ENCODE results near the gene ABHD14A. TPM values are rescaled to one million over a fixed set of nuclear protein-coding genes. Genes with fewer than 3 reads are reported as not detected.
A peak's percentile ranks its signal among the peaks of the same experiment; 100 is the strongest.

Gene ABHD14A
- polyA plus RNA-seq, 2 of the 4 experiments (the other 2 are of a cell fraction) = 6.3 to 9.5 TPM

DNA sequence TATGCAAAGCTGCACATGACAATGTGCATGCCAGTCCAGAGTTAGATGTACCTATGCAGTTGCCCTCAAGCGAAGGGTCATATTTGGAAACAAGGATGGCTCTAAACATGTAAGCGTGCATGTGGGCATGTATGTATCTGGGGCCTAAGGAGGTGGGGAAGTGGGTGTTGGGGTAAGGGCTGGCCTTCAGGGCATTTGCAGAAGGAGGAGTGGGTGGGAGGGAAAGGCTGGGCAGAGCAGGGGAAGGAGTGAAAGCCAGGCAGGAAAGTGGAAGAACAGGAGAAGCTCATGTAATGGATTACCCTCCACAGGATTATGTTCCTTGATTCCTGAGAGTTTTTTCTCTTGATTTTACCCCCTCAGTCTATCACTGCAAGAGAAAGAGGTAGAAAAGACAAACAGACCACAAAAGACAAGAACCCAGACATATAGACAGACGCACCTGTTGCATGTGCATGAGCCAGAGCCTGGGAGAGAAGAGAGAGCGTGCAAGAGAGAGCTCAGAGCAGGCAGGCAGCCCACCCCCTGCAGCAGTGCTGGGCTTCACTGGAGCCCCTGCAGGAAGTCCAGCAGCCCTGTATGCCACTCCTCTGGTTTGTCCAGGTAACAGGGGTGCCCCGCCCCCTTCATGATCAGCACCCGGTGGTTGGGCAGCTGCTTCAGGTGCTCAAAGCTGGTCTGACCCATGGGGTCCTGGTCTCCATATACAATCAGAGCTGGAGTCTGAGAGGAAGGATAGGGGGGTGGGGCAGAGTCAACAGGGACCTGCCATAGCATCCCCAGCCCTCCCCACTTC is 5.8 kb upstream of the ABHD14A start:
- Histone ChIP-seq H3K27ac (no peak overlapping the region; a peak in 1 of 6 replicates), H3K9me3 (no peaks in the 10 kb centered on the region), H3K4me1 (peaks cover 17% of the 10 kb centered on the region), H3K4me2 (peak overlapping the region; percentile 84), H3K4me3 (no peak overlapping the region)
- TF ChIP-seq HOXB13 (CRISPR knock-in tag; IDR thresholded peaks at IDR 0.05; ENCODE audit: low read depth) (no peak), HEYL (CRISPR knock-in tag; IDR thresholded peaks at IDR 0.05) (no peak), EHMT2 (IDR thresholded peaks at IDR 0.05; ENCODE audit: low read depth) (no peak), EHF (CRISPR knock-in tag; IDR thresholded peaks at IDR 0.05) (no peak), CHD2 (IDR thresholded peaks at IDR 0.05; ENCODE audit: low read length, partially characterized antibody) (no peak), HOXA7 (CRISPR knock-in tag; IDR thresholded peaks at IDR 0.05) (no peak)
- TF ChIP-seq, protein P1, sequence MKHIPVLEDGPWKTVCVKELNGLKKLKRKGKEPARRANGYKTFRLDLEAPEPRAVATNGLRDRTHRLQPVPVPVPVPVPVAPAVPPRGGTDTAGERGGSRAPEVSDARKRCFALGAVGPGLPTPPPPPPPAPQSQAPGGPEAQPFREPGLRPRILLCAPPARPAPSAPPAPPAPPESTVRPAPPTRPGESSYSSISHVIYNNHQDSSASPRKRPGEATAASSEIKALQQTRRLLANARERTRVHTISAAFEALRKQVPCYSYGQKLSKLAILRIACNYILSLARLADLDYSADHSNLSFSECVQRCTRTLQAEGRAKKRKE (CRISPR knock-in tag; IDR thresholded peaks at IDR 0.05; ENCODE audit: low read depth) = no peak
- POLR2A ChIA-PET = interaction anchor here (0.6 to 0.9 kb wide), 4 partner anchors 14 to 27 kb away, joined by 3 to 6 read pairs (median 3); partner anchors contain the start of genes ACY1, PARP3, RPL29 and RRP9
- DNase-seq (ENCODE audit: low read depth in 1 of 2, low spot score in 1 of 2) (no peak), FAIRE-seq (no peak), ATAC-seq (no peak)
- 87% methylated on average over 6 of the region's 6 CpGs for WGBS (ENCODE audit: missing lambda C conversion rate)
- CTCF ChIA-PET = interaction anchor here (0.9 to 7.1 kb wide), 4 partner anchors 10 to 300 kb away, joined by 3 to 53 read pairs (median 20); partner anchors contain the start of genes ACY1, PARP3 and RRP9

- POLR2A ChIA-PET = interaction anchor here (0.7 to 0.9 kb wide), 3 partner anchors 26 to 28 kb away, joined by 3 to 6 read pairs (median 3); partner anchors contain the start of genes PARP3, RPL29 and RRP9
- ATAC-seq (no peak), FAIRE-seq (no peak), DNase-seq (ENCODE audit: low read depth in 1 of 2, low spot score in 1 of 2) (no peak)
- WGBS (ENCODE audit: missing lambda C conversion rate) = 71% methylated on average over 1 of the region's 4 CpGs
- Histone ChIP-seq H3K4me1 (peaks cover 23% of the 10 kb centered on the region), H3K4me2 (no peak overlapping the region), H3K4me3 (no peak overlapping the region), H3K9me3 (no peaks in the 10 kb centered on the region), H3K27ac (no peak overlapping the region)
- CTCF ChIA-PET = interaction anchor here (0.9 to 7.1 kb wide), 4 partner anchors 10 to 300 kb away, joined by 3 to 53 read pairs (median 20); partner anchors contain the start of genes ACY1, PARP3 and RRP9
- no peak for TF ChIP-seq FOSB (CRISPR knock-in tag; IDR thresholded peaks at IDR 0.05)
- no peak for TF ChIP-seq ZNF302 (CRISPR knock-in tag; IDR thresholded peaks at IDR 0.05)
- no peak for TF ChIP-seq HEYL (CRISPR knock-in tag; IDR thresholded peaks at IDR 0.05)
- no peak for TF ChIP-seq GATA3 (IDR thresholded peaks at IDR 0.05; ENCODE audit: borderline replicate concordance)
- TF ChIP-seq ESRRA (IDR thresholded peaks at IDR 0.05; ENCODE audit: borderline replicate concordance, low read length) = no peak
- no peak for TF ChIP-seq ZFP36 (IDR thresholded peaks at IDR 0.05; ENCODE audit: borderline replicate concordance, partially characterized antibody)
- no peak for TF ChIP-seq CBX2 (IDR thresholded peaks at IDR 0.05; ENCODE audit: borderline replicate concordance, low read depth)
- TF ChIP-seq RAD21 (conservative IDR thresholded peaks at IDR 0.05 in 1 of 2, IDR thresholded peaks at IDR 0.05 in 1 of 2) = no peak
- no peak for TF ChIP-seq EP300 (IDR thresholded peaks at IDR 0.05)
- TF ChIP-seq BHLHE40 (IDR thresholded peaks at IDR 0.05; ENCODE audit: low read depth, low read length) = no peak
- TF ChIP-seq E2F6 (IDR thresholded peaks at IDR 0.05; ENCODE audit: borderline replicate concordance, low read depth) = no peak
- no peak for TF ChIP-seq EHF (CRISPR knock-in tag; IDR thresholded peaks at IDR 0.05)
- TF ChIP-seq FOSL2 (IDR thresholded peaks at IDR 0.05) = no peak
- TF ChIP-seq FOSL2 (CRISPR knock-in tag; IDR thresholded peaks at IDR 0.05) = no peak
- TF ChIP-seq PHF8 (IDR thresholded peaks at IDR 0.05; ENCODE audit: borderline replicate concordance, low read depth) = no peak
- TF ChIP-seq, protein P2, sequence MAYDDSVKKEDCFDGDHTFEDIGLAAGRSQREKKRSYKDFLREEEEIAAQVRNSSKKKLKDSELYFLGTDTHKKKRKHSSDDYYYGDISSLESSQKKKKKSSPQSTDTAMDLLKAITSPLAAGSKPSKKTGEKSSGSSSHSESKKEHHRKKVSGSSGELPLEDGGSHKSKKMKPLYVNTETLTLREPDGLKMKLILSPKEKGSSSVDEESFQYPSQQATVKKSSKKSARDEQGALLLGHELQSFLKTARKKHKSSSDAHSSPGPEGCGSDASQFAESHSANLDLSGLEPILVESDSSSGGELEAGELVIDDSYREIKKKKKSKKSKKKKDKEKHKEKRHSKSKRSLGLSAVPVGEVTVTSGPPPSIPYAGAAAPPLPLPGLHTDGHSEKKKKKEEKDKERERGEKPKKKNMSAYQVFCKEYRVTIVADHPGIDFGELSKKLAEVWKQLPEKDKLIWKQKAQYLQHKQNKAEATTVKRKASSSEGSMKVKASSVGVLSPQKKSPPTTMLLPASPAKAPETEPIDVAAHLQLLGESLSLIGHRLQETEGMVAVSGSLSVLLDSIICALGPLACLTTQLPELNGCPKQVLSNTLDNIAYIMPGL (CRISPR knock-in tag; IDR thresholded peaks at IDR 0.05; ENCODE audit: borderline replicate concordance) = no peak
These were observed 5.0 kb upstream of the ABHD14A start for GRCh38 chr3:51969841-51970240.
